Measurements from ENCODE around the gene NCOR2. TPM values are rescaled to one million over a fixed set of nuclear protein-coding genes. Genes with fewer than 3 reads are reported as not detected.

The NCOR2 gene
- total RNA-seq, 2 donors from 2014 or later, result 185 to 207 TPM

DNA sequence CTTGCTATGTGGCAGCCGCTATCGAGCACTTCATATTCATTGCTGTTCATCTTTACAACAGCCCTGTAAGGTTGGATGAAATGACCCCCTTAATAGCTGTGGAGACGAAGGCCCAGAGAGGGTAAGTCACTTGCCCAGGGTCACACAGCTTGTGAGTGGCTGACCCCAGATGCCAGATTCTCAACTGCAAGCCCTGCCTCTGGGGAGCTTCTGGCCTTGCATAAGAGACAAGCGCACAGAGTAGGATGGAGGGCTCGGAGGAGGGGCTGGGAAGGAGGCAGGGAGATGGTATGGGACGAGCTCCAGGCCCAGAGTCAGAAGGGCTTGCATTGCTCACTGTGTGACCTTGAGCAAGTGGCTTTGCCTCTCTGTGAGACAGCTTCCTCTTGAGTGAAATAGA is 27.4 kb upstream of the NCOR2 start:
- TF ChIP-seq, protein P1, sequence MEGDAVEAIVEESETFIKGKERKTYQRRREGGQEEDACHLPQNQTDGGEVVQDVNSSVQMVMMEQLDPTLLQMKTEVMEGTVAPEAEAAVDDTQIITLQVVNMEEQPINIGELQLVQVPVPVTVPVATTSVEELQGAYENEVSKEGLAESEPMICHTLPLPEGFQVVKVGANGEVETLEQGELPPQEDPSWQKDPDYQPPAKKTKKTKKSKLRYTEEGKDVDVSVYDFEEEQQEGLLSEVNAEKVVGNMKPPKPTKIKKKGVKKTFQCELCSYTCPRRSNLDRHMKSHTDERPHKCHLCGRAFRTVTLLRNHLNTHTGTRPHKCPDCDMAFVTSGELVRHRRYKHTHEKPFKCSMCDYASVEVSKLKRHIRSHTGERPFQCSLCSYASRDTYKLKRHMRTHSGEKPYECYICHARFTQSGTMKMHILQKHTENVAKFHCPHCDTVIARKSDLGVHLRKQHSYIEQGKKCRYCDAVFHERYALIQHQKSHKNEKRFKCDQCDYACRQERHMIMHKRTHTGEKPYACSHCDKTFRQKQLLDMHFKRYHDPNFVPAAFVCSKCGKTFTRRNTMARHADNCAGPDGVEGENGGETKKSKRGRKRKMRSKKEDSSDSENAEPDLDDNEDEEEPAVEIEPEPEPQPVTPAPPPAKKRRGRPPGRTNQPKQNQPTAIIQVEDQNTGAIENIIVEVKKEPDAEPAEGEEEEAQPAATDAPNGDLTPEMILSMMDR (conservative IDR thresholded peaks at IDR 0.05), result no peak
- Mint-ChIP-seq H3K36me3 (ENCODE audit: low read depth) (no peaks in the 10 kb centered on the region), H3K27ac (no peak overlapping the region), H3K27me3 (ENCODE audit: insufficient read depth) (peaks cover 2% of the 10 kb centered on the region), H3K4me3 (no peak overlapping the region), H3K4me1 (no peaks in the 10 kb centered on the region), H3K9me3 (peaks cover 19% of the 10 kb centered on the region)
- Histone ChIP-seq H3K9ac (ENCODE audit: extremely low read depth, low read length, poor library complexity, severe bottlenecking) (no peak overlapping the region), H3K27me3 (ENCODE audit: control insufficient read depth, insufficient read depth, low read length, poor library complexity, severe bottlenecking) (no peaks in the 10 kb centered on the region), H3K4me3 (ENCODE audit: low read length) (no peak overlapping the region), H3K4me1 (ENCODE audit: control insufficient read depth, insufficient read depth, low read length) (no peaks in the 10 kb centered on the region), H3K27ac (ENCODE audit: low read depth, low read length) (no peak overlapping the region), H3K9me3 (ENCODE audit: control insufficient read depth, low read length) (peaks cover 12% of the 10 kb centered on the region), H3K36me3 (ENCODE audit: control insufficient read depth, insufficient read depth, low read length) (no peaks in the 10 kb centered on the region)
- WGBS, 2 experiments (ENCODE audit: insufficient coverage in 1 of 2, insufficient read length in 1 of 2), result 92 to 93% methylated on average over 6 of the region's 6 CpGs
- DNase-seq, result no peak

DNA sequence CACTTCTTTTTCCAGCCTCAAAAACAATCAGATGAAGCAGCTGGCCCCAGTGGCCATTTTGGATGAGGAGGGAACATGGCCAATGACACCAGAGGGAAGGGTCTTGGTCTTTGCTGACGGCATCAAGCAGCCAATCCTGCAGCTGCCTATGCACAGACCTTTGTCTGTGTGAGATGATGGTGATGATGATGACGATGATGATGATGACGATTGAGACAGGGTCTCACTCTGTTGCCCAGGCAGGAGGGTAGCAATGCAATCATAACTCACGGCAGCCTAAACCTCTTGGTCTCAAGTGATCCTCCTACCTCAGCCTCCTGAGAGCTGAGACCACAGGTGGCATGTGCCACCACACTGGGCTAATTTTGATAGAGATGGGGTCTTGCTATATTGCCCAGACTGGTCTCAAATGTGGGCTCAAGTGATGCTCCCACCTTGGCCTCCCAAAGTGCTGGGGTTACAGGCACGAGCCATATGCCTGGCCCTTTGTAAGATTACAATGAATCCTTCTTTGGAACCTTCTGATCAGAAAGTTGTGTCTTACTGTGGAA is 26.5 kb upstream of the NCOR2 start:
- no peak overlapping the region for H3K27ac Mint-ChIP-seq
- H3K4me3 Mint-ChIP-seq, result no peak overlapping the region
- no peak overlapping the region for H3K9ac ChIP-seq (ENCODE audit: extremely low read depth, low read length, poor library complexity, severe bottlenecking)
- H3K27me3 Mint-ChIP-seq (ENCODE audit: insufficient read depth), result peaks cover 2% of the 10 kb centered on the region
- no peak overlapping the region for H3K27ac ChIP-seq (ENCODE audit: low read depth, low read length)
- H3K4me1 Mint-ChIP-seq, result no peaks in the 10 kb centered on the region
- H3K4me1 ChIP-seq (ENCODE audit: control insufficient read depth, insufficient read depth, low read length), result no peaks in the 10 kb centered on the region
- H3K27me3 ChIP-seq (ENCODE audit: control insufficient read depth, insufficient read depth, low read length, poor library complexity, severe bottlenecking), result no peaks in the 10 kb centered on the region
- H3K9me3 ChIP-seq (ENCODE audit: control insufficient read depth, low read length), result peaks cover 3% of the 10 kb centered on the region
- no peak overlapping the region for H3K4me3 ChIP-seq (ENCODE audit: low read length)
- WGBS, 2 experiments (ENCODE audit: insufficient coverage in 1 of 2, insufficient read length in 1 of 2), result 92% methylated on average over 4 to 5 of the region's 5 CpGs
- no peaks in the 10 kb centered on the region for H3K36me3 ChIP-seq (ENCODE audit: control insufficient read depth, insufficient read depth, low read length)
- H3K36me3 Mint-ChIP-seq (ENCODE audit: low read depth), result no peaks in the 10 kb centered on the region
- TF ChIP-seq, protein P1 (conservative IDR thresholded peaks at IDR 0.05), result no peak
- H3K9me3 Mint-ChIP-seq, result peaks cover 12% of the 10 kb centered on the region
- DNase-seq, result no peak

DNA sequence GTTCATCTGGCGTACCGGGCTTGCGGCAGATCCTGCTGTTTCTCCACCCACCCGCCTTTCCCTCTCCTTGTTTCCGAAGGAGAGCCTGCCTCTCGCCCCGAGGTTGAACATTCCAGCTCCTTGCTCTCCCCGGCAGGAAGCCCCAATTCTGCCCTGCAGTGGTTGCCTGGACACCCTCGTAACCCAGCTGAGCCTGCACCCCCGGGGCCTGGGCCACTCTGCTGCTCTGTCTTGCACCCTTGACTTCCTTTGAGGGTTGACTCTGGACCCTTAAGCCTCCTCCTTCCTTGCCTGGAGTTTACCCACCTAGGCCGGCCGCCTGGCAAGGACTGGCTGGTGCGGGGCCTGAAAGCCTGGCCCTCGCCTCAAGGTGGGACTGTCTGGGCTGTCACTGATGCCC is 25.8 kb upstream of the NCOR2 start:
- H3K27ac Mint-ChIP-seq, result no peak overlapping the region
- H3K27me3 Mint-ChIP-seq (ENCODE audit: insufficient read depth), result no peaks in the 10 kb centered on the region
- TF ChIP-seq, protein P1 (conservative IDR thresholded peaks at IDR 0.05), result no peak
- H3K4me1 Mint-ChIP-seq, result no peaks in the 10 kb centered on the region
- DNase-seq, result no peak
- no peaks in the 10 kb centered on the region for H3K9me3 ChIP-seq (ENCODE audit: control insufficient read depth, low read length)
- H3K36me3 ChIP-seq (ENCODE audit: control insufficient read depth, insufficient read depth, low read length), result no peaks in the 10 kb centered on the region
- no peak overlapping the region for H3K27ac ChIP-seq (ENCODE audit: low read depth, low read length)
- no peaks in the 10 kb centered on the region for H3K27me3 ChIP-seq (ENCODE audit: control insufficient read depth, insufficient read depth, low read length, poor library complexity, severe bottlenecking)
- no peaks in the 10 kb centered on the region for H3K36me3 Mint-ChIP-seq (ENCODE audit: low read depth)
- H3K4me3 Mint-ChIP-seq, result no peak overlapping the region
- H3K4me3 ChIP-seq (ENCODE audit: low read length), result no peak overlapping the region
- no peaks in the 10 kb centered on the region for H3K4me1 ChIP-seq (ENCODE audit: control insufficient read depth, insufficient read depth, low read length)
- WGBS, 2 experiments (ENCODE audit: insufficient coverage in 1 of 2, insufficient read length in 1 of 2), result 90 to 93% methylated on average over 3 to 14 of the region's 14 CpGs
- no peak overlapping the region for H3K9ac ChIP-seq (ENCODE audit: extremely low read depth, low read length, poor library complexity, severe bottlenecking)
- H3K9me3 Mint-ChIP-seq, result peaks cover 12% of the 10 kb centered on the region
